T-helper 1 cell treated with Interleukin-12 subunit alpha and Interleukin-12 subunit beta and Interleukin-4 antibody, amounts not matched to agents 30 ng/mL and 1 ng/mL, for 36 hours (primary cell): Measurements from ENCODE around the gene CDR2. TPM values are rescaled to one million over a fixed set of nuclear protein-coding genes. Genes with fewer than 3 reads are reported as not detected.
"Not testable (repeated sequence)": the region's sequence is repeated elsewhere in the genome, so short reads cannot be mapped to it uniquely, and the experiment has no call there.

Experiments used
- intact Hi-C: fragments of 100-400 bp; cut with micrococcal nuclease; formaldehyde crosslinking; loops from one replicate; pipeline ENCODE4 v1.15.1; 2024
- total RNA-seq: library from RNA; stranded (reverse); gene quantifications from 2 replicates; pipeline ENCODE4 v1.2.3, GENCODE V29; 2022

The CDR2 gene
- total RNA-seq, 1 donor from 2014 or later = 59.0 TPM

GRCh38 chr16:22379656-22380055 is 5.2 kb upstream of the CDR2 start:
- intact Hi-C loops = no loop called here

- intact Hi-C loops = loop anchor here (2.0 kb wide), 2 partner anchors 37 to 185 kb away; no protein-coding TSS in a partner anchor
These were observed 1.7 kb upstream of the CDR2 start for GRCh38 chr16:22375963-22376640.

GRCh38 chr16:22375117-22375962 is 921 bp upstream of the CDR2 start:
- intact Hi-C loops = loop anchor here (2.0 kb wide), 2 partner anchors 37 to 185 kb away; no protein-coding TSS in a partner anchor

GRCh38 chr16:22373662-22374310 is 633 bp downstream of the CDR2 start:
- intact Hi-C loops = loop anchor here (1.0 to 2.0 kb wide), 7 partner anchors 15 to 420 kb away; partner anchors contain the start of gene UQCRC2

GRCh38 chr16:22372882-22373661 is 1.3 kb downstream of the CDR2 start:
- intact Hi-C loops = loop anchor here (1.0 kb wide), 1 partner anchor 20 kb away; no protein-coding TSS in a partner anchor

GRCh38 chr16:22370038-22370820 is 4.2 kb downstream of the CDR2 start:
- intact Hi-C loops = no loop called here

- intact Hi-C loops = loop anchor here (1.0 kb wide), 2 partner anchors 11 to 174 kb away; no protein-coding TSS in a partner anchor
These were observed 5.1 kb downstream of the CDR2 start for GRCh38 chr16:22369221-22369811.

- intact Hi-C loops = not testable (repeated sequence)
These were observed 6.1 kb downstream of the CDR2 start for GRCh38 chr16:22368200-22368826.

- intact Hi-C loops = no loop called here
These were observed 7.5 kb downstream of the CDR2 start for GRCh38 chr16:22366889-22367288.

- intact Hi-C loops = no loop called here
These were observed 8.0 kb downstream of the CDR2 start for GRCh38 chr16:22366371-22366770.

- intact Hi-C loops = no loop called here
These were observed 10.2 kb downstream of the CDR2 start for GRCh38 chr16:22364241-22364640.

- intact Hi-C loops = no loop called here
These were observed 13.3 kb downstream of the CDR2 start for GRCh38 chr16:22360963-22361659.

- intact Hi-C loops = loop anchor here (5.0 kb wide), 1 partner anchor 58 kb away; no protein-coding TSS in a partner anchor
These were observed 14.7 kb downstream of the CDR2 start for GRCh38 chr16:22359679-22360078.

GRCh38 chr16:22358000-22358399 is 16.4 kb downstream of the CDR2 start:
- intact Hi-C loops = loop anchor here (1.0 to 5.0 kb wide), 5 partner anchors 11 to 168 kb away; partner anchors contain the start of gene CDR2

GRCh38 chr16:22357635-22357971 is 16.8 kb downstream of the CDR2 start:
- intact Hi-C loops = loop anchor here (1.0 to 5.0 kb wide), 2 partner anchors 60 to 167 kb away; no protein-coding TSS in a partner anchor

- intact Hi-C loops = loop anchor here (1.0 to 5.0 kb wide), 2 partner anchors 60 to 167 kb away; no protein-coding TSS in a partner anchor
These were observed 17.3 kb downstream of the CDR2 start for GRCh38 chr16:22356930-22357634.

- intact Hi-C loops = loop anchor here (5.0 kb wide), 1 partner anchor 62 kb away; no protein-coding TSS in a partner anchor
These were observed 18.9 kb downstream of the CDR2 start for GRCh38 chr16:22355487-22355908.
